ENCODE results near the gene BLOC1S3.

The BLOC1S3 gene

DNA sequence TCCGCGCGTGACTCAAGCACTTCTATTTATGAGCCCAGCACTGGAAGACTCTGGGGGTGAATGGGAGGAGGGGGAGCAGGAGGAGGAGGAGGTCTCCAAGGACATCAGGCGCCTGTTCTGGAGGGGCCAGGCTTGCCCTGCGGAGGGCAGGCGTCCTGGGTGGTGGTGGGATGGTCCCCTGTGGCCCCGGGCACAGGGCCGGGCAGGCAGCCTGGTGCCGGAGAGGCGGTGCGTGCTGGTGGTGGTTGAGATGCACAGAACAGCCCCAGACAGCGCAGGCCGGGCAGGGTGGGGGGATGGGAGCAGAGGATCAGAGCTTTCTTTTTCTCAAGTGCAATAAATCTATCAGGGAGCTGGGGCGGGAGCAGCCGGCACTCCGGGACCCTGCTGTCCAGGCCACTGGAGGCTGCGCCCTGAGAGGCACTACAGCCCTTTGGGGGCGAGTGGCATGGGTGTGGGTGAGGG is 31.8 kb upstream of the BLOC1S3 start:
- DNase-seq: no peak

DNA sequence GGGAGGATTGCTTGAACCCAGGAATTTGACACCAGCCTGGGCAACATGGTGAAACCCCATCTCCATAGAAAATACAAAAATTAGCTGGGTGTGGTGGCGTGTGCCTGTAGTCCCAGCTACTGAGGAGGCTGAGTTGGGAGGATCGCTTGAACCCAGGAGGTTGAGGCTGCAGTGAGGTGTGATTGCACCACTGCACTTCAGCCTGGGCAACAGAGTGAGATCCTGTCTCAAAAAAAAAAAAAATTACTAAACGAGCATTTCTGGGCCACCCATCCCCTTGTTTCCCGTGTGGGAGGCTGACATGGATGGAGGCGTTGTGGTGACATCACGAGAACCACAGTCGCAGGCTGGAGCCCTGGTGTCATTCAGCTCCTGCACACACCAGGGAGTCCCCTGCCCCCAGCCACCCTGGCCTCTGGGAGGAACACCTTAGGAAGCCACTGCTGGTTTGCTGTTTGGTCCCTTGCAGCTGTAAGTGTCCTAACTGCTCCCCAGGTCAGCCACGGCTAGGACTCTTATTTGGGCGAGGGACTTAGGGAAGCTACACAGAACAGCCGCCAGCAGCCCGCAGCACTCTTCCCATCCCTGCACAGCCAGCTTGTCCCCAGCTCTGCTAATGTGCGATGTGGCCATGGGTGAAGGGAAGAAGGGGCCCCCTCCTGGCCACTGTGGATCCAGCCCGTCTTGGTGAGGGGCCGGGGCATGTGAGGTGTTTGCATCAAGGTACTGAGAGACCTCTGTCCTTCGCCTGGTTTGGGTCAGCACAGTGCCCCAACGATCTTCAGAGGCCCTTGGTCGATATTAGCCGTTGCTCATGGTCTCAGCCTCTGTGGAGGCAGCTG is 30.5 kb upstream of the BLOC1S3 start:
- no peak for DNase-seq

DNA sequence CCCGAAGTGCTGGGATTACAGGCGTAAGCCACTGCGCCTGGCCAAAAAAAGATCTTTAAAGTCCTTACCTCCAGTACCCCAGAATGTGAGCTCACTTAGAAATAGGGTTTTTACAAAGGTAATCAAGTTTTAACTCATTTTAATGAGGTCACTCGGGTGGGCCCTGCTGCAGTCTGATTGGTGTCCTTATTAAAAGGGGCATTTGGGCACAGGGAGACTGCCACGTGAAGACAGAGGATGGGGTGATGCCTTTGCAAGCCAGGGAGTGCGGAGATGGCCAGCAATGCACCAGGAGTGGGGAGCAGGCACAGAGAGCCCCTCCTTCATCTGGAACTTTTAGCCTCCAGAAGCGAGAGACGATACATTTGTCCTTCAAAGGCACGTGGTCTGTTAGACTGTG is 29.5 kb upstream of the BLOC1S3 start:
- DNase-seq: no peak

DNA sequence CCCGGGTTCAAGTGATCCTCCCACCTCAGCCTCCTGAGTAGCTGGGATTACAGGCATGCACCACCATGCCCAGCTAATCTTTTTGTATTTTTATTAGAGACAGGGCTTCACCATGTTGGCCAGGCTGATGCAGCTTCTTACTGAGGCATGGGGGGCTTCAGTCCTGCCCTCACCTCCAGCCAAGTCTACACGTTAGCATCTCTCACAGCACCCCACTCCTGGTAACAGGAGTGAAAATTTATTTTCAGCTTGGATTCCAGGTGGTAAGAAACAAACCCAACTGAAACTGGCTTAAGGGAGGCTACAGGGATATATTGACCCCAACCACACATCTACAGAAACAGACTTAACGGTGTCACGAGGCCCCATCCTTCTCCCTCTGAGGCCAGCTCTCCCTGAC is 28.4 kb upstream of the BLOC1S3 start:
- no peak for DNase-seq

DNA sequence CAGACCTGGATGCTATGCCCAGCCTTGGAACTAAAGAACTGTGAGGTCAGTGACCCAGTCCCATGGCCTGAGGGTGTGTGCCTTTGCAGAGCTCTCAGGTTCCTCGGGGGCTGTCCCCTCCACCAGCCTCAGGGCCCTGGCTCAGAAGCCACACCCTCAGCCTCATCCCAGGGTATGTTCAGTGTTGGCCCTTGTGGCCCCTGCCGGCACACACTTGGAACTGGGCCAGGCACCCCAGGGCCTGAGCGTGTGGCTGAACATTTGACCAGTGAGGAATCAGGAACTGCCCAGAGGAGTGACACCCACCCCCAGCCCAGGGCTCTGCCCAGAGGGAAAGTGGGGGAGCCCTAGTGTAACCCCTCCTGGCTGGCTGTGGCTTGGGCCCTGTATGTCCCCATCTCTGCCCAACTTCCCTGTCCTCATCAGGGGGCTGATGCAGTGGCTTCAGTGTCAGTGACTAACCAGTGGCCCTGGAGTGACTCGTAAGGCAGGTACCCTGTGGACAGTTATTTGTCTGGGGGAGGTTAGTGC is 27.8 kb upstream of the BLOC1S3 start:
- no peak for DNase-seq

DNA sequence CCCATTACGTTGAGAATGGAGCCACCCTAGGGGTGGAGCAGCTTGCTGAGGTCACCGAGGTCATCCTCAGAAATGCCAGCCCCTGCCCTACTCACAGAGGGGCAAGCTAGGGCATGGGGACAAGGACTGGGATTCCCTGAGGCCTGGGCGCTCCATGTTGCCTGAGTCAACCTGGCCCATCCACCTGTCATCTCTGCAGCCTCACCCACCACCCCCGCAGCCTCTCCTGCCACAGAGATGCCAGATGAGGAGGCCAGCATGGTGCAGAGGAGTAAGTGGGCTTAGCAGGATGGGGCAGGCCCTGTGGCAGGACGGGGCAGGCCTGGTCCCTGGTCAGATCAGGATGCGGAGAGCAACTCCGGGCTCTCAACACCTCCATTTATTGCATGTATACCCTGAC is 27.3 kb upstream of the BLOC1S3 start:
- no peak for DNase-seq

DNA sequence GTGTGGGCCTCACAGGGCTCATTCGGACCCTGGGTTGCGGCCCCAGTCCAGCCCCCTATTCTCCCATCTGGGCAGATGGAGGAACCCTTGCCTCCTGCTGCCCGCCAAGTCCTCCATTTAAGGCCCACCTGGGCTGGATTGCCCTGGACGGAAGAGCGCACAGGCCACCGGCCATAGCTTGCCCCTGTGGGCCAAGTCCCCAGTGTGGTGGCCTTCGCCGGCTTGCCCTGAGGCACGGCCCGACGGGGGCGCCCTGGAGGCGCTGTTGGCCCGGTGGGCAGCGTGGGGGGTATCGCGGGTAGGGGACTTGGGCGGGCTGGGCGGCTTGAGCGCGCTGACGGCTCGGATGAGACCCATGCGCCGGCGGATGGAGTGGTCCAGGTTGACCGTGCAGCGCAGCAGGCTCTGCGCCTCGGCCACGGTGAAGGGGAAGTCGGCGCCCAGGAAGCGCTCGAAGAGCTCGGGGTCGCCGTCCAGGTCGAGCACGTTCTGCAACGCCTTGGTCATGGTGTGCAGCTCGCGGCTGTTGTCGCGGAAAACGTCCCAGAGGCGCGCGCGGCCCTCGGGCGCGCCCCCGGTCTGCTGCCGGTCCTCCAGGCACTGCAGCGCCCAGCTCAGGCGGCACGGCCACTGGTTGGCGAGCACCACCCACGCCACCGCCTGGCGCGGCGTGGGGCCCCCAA is 26.6 kb upstream of the BLOC1S3 start:
- DNase-seq: no peak

DNA sequence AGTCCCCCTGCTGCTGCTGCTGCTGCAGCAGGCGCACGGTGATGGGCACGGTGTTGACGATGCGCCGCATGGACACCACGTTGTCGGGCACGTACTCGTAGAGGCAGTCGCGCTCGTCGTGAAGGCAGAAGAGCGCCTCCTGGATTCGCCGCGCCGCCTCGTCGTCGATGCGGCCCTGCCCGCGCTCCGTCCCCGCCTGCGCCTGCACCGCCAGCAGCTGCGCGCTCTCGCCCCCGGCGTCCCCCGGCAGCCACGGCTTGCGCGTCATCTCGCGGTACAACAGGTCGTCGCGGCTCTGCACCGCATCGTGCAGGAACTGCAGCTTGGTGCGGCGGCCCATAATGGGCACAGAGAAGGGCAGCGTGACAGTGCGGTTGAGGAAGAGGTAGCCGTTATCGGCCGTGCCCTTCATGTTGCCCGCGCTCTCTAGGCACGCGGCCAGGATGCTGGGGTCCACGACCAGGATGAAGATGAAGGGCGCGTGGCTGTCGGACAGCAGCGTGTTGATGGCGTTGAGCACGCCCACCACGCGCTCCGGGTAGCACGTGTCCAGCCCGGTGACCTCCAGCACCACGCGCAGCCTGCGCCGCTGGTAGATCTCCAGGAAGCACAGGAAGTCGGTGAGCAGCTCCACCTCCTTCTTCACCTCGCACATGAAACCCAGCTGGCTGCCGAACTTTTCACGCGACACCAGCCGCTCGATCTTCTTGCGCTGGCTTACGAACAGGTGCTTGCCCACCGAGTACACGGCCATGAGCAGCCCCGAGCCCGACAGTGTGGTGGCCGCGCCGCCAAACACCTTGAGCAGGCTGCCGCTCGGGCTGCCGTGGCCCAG is 25.9 kb upstream of the BLOC1S3 start:
- DNase-seq: peak; percentile 48

DNA sequence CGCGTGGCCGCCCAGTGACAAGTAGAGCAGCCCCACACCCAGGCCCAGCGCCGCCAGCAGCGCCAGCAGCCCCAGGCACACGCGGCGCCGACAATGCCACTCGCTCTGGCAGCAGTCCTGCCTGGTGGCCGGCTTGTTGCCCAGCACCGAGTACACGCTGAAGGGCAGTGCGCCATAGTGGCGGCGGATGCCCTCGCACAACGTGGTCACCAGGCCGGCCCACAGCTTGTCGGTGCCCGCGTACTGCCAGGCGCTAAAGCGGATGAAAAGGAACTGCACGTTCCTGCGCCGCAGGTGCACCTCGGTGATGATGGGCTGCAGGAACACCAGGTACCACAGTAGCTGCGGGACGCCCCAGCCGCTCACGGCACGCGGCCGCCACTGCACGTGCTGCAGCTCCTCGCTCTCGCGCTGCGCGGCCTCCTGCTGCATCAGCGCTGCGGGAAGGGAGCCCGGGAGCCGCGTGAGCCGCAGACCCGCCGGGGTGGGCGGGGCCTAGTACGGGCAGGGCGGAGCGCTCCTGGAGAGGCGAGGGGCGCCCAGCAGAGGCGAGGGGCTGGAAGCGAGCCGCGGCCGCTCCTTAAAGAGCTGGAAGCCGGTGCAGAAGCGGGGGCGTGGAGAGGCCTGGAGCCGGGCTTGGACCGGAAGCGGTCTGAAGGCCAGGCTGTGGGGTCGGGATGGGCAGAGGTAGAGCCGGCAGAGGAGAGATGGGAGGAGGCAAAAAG is 25.1 kb upstream of the BLOC1S3 start:
- DNase-seq: peak; percentile 23

DNA sequence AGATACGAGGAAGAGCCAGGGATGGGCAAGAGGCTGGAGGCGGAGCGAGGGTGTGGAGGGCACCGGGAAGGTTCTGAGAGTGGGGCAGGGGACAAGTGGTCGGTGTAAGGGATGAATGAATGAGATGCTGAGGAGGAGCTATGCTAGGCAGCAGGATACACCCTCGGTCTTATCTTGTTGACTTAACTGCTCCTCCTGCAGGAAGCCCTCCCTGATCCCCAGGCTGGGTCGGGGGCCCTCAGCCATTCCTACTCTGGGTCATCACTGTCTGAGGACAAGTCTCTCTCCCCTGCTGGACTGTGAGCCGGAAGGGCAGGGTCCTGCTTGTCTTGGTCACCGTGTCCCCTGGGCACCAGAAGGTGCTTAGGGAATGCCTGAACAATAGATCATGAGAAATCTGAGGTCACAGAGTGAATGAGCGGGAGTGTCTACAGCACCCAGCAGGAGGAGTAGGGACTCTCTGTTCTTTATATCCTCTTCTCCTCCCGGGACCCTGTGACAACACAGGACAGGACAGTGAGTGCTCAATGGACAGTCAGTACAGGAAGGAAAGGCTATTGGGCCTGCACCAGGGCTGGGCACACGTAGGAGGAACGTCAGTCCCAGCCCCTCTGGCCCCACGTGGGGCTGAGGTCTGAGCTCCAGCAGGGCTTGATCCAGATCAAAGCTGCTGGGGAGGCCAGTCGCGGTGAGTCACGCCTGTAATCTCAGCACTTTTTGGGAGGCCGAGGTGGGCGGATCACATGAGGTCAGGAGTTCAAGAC is 24.3 kb upstream of the BLOC1S3 start:
- DNase-seq: no peak

DNA sequence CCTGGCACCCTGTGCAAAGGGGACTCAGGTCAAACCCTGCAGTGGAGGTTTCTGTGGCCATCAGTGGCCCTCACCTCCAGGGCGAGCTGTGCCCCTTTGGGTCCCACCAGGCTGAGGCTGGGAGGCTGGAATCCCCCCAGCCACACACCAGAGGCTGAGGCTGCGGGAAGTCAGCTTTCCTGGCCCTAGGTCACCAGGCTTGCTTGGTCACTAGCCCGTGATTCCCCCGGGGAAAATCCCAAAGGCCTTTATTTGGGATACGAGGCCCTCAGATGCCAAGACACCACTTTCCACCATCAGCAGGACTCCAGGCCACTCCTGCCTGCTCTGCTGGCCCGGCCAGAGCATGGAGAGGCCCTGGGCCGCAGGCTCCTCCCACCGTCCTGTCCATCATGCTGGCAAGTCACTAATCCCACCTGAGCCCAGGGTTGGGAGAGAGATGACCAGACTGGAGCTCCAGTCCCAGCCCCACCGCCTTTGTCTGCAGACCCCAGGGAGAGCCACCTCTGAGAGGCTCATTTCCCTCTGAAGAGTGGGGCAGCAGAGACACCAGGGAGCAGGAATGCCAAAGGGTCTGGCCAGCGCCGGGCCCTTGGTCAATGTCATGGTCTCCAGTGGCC is 22.5 kb upstream of the BLOC1S3 start:
- DNase-seq: no peak

DNA sequence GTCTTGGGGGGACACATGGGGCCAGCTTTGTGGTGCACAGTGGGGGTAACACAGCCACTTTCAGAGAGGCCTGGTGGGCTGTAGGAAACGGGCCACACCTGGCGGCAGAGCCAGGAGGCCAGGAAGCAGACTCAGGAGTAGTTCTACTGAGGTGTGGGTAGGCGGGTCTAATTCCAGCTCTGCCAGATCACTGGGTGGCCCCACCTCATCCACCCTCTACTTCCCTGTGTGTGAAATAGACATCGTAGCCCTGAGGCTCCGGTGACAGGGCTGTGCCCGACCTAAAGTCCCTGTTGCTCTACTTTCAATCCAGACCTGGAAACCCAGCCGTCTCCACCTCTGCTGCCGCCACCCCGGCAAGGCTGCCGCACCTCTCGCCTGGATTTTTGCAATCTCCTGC is 21.8 kb upstream of the BLOC1S3 start:
- no peak for DNase-seq

DNA sequence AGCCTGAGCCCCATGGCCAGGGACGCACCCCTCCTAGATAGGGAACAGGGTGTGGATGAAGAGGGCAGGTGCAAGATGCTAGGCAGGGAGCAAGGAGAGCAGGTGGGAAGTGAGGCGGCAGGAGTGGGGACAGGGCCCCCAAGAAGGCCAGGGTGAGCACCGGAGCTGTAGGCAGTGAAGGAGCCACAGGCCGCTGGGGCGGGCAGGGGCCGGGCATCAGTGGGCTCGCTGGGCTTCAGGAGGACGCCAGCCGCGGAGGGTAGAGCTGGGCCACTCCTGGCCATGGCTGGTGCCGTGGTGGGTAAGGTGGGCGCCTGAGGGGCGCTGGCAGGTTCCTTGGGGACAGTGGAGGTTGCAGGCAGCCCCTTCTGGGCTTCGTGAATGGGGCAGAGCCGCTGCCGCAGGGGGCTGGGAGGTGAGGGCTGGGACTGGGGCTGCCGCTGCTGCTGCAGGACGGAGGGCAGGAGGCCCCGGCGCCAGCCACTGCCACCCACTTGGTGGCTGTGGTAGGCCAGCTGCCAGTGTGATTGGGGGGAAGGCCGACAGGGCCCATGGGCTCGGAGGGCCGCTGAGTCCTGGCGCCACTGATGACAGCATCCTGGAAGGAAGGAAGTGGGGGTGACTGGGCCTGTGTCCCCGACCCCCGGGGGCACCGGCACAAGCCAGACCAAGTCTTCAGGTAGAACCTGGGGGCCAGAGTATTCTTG is 19.9 kb upstream of the BLOC1S3 start:
- DNase-seq: no peak

DNA sequence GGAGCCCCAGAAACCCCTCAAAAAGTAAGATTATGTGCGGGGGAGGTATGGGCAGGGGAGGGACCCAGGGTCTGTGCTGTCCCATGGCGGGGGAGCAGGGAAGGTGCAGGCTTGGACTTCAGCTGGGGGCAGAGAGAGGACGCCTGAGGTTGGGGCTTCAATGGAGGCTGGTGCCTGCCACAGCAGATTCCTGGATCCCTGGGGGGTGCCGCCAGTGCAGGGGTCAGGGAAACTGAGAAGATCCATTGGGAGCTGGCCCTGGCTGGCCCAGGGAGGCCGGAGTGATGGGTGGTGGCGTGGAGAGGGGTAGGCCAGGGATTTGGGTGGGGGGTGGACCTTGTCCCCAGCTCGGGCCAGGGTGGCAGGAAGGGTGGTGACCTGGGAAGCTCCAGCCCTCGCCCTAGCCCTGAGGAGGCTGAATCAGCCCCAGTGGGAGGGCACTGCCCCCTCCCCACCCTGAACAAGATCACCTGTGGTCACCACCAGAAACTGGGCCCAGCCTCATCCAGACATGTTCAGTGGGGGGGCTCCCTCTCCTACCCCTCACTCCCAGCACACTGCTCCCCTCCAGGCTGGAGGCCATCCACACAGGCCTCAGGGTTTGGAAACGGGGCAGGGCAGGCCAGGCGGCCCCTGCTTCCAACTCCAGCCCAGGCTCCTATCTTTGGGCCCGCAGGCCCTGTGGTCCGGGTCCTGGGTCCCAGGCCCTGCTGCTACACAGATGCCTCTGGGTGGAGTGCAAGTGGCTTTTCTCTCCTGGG is 19.2 kb upstream of the BLOC1S3 start:
- DNase-seq: no peak

DNA sequence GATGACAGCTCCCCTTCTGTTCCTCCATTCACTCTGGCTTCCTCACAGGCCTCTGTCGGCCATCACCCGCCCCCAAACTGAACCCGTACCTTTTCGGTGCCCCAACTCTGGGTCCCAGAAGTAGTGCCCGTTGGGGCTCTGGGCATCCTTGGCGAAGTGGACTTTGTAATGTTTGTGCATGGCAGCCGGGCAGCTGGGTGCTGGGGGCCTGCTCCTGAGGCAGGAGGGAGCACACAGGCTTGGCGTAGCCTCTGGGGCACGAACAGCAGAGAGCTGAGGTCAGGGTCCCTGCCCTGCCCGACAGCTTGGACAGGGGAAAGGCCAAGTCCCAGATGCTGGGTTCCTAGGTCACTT is 18.6 kb upstream of the BLOC1S3 start:
- DNase-seq: no peak

DNA sequence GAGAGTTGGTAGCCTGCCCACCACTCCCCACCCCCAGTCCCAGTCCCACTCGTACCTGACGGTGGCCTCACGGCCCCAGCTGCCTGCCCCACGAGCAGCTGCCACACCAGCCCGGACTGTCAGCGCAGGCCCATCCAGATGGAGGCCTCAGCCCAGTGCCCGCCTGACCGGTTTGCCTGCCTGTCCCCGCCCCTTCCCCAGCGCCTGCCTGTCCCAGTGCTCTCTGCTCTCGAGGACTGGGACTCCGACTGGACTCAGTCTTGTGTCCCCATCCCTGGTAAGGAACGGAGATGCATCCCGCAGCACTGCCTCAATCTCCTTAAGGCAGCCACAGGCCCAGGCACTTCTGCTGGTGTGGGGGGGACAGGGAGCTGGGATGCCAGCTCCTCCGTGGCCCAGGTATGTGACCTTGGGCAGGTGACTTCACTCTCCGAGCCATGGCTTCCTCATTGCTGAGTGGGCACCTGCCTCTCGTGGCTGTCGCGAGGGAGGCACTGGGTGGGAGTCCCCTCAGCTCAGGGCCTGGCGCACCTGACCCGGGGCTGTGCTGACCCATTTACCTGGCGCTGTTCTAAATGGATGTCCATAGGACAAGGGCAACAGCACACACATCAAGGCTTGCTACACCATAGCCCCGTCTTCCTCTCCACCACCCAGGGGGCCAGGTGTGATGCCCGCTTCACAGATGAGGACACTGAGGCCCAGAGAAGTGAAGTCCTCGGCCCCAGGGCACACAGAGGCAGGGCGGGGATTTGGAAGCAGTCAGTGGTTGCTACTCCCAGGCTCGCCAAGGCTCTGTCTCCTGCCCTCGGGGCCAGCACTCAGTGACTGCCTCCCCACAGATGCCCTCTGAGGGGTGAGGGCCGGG is 17.5 kb upstream of the BLOC1S3 start, which contains the start of gene NKPD1:
Gene NKPD1, minus strand, starts transcription at position 113 of the 868 bp plus-strand sequence. CDS start 832 bp downstream, outside the sequence.
- DNase-seq: no peak

DNA sequence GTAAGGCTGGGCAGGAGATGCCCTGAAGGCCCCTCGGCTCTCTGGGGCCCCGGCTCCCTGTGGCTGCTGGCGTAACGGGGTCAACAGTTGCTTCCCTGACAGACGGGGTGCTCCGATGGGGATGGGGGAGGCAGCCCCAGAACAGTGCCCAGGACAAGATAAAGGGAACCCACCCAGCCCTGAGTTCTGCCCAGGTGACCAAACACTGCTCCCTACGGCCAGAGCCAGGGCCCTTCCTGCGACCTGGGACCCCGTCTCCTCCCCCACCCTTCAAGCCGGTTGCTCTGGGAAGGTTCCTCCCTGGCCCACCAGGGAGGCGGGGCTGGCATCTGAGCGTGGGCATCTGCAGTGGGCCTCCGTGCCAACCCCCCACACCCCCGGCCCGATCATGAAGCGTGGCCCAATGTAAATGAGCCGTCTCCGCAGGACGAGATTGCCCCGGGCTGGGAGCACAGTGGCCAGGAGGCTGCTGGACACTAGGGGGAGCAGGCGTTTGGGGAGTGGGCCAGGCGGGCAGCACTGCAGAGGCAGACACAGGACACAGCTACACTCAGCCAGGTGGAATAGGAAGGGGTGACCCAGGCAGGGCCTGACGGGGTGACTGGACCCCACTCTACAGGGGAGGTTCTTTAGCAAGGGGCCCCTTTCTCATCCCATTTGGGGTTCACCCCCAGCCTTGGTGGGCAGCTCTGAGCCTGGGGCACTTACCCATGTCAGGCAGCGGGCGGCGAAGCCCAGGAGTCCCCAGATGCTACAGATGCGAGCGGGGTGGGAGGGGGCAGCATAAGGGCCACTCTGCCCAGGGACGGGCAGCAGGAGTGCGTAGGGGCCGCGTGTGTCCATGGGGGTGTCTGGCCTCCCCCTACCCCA is 16.6 kb upstream of the BLOC1S3 start:
- DNase-seq: no peak
